GM19035 (cell line): ENCODE measurements around the gene RET.
"Not testable (repeated sequence)": the region's sequence is repeated elsewhere in the genome, so short reads cannot be mapped to it uniquely, and the experiment has no call there.

Experiments
- ATAC-seq: cut with Tn5 transposase; IDR thresholded peaks from one replicate; pipeline ENCODE4 v1.9.1; 2021; ENCODE audit not compliant: unreplicated experiment

Gene RET

GRCh38 chr10:43076311-43076875 lies 476 bp upstream of the RET start:
- ATAC-seq: no peak

DNA sequence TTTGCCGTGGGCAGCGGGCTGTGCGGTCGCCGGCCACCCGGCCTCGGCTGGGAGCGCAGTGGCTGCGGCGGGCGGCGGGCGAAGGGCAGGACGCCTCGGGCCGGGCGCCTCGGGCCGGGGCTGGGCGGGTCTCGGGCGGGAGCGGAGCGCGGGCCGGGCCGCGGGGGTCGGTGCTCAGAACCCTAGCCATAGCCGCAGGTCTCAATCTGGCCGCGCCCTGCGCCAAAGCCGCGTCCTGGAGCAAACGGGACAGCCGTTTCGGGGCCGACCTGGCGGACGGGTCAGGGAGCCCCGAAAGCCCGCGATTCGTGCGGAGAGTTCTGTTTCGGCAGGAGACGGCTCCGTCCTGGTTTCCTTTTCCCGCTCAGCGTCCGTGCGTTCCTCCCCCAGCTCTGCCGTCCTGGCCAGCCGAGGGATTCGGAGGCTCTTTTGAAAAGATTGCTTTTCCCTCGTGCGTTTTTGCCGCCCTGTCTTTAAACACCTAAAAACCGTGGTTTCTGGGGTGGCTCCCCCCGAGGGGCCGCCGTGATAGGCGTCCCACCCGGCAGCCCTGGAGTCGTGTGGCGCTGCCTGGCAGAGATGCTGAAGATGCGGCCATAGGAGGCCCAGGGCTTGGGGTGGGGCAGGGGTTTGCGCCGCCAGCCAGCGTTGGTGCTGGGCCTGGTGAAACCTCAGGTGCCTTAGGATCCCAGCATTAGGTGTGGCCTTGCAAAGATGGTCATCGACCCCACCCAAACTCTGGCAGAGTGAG lies 727 bp downstream of the RET start:
- ATAC-seq: no peak

- no peak for ATAC-seq
Observed at GRCh38 chr10:43078175-43078985, 1.5 kb downstream of the RET start.

DNA sequence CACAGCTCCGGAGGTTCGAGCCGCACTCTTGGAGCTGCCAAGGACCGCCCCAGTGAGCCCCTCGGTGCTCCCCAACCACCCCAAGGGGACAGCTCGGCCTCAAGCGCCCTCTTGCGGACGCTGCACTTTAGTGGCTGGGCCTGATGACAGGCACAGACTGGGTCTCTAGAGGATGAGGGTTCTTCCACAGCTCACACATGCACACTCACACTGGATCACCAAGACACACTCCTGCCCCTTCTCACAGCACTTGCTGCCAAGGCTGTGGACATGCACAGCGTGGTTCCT lies 2.1 kb downstream of the RET start:
- no peak for ATAC-seq

GRCh38 chr10:43079856-43080255 lies 3.0 kb downstream of the RET start:
- ATAC-seq: no peak

GRCh38 chr10:43082087-43082486 lies 5.2 kb downstream of the RET start:
- ATAC-seq: no peak

DNA sequence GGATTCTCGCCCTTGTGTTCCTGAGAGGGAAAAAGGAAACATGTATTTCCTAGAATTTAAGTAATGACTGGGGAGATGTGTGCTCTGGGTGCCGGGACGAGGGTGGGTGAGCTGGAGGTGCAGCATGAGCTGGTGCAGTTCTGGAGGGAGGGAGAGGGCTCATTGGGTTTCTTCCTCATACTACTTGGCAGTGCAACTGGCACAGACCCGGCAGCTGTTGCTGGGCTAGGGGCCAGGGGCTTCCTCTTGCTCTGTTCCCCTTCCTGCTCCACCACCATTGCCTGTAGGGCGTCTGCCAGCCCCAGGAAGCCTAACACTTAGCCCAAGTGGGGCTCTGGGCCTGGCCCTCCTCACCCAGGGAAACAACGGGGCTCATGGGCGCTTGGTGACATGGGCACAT lies 5.9 kb downstream of the RET start:
- no peak for ATAC-seq

GRCh38 chr10:43083764-43084163 lies 6.9 kb downstream of the RET start:
- no peak for ATAC-seq

DNA sequence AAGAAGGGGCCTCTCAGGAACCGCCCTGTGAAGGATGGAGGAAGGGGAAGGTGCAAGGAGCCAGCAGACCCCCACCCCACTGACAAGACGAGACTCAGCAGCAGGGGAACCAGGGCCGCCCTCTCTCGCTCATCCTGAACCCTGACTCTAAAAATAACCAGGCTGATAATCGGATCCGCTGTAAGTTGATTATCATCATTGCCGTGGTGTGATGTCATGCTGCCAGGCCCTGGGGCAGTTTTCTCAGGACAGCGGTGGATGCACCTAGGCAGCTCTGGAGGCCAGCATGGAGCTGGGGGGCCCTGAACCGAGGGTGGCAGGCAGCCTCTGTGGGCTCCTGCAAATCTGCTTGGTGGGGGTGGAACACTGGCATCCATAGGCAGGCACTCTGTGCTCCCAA lies 7.9 kb downstream of the RET start:
- ATAC-seq: no peak

DNA sequence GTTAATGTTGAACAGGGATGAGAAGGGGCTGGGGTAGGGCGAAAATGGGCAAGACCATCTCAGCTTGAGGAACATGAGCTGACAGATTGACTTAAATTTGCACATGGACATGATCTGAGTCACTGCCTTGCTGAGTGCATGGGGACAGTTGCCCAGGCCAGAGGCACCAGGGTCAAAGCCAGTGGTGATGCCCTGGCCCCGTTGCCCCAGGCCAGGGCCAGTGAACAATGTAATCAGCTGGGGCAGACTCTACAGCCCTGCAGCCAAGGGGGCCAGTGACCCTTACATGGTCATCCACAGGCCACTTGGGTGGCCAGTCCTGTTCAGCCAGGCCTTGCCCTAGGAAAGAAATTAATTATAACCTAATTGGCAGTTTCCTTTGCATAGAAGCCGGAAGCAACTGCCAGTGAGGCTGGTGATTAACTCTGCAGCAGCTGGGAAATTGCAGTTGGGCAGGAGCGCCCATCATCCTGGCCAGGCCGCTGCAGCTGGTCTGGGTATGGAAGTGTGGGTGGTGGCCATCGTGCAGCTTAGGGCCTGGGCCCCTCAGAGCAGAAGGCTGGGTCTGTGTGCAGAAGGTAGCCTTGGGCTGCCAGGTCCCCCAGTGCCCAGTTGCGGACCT lies 9.6 kb downstream of the RET start:
- no peak for ATAC-seq

DNA sequence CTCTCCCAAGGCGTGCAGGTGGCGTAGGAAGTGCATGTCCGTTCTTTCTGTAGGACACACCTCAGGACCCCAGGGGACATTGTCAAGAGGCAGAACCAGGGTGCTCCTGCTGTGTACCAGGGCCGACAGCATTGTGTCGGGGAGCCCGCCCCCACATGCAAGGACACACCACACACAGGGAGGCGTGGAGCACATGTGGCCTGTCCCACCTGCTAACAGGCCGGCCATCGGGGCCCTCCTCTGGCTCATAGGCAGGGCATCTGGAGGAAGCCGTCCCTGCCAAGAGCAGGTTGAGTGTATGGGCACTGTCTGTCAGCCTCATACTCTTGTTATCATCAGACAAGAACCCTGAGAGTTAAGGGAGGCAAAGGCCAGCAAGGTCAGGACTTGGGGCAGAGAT lies 12.7 kb downstream of the RET start:
- ATAC-seq: no peak

DNA sequence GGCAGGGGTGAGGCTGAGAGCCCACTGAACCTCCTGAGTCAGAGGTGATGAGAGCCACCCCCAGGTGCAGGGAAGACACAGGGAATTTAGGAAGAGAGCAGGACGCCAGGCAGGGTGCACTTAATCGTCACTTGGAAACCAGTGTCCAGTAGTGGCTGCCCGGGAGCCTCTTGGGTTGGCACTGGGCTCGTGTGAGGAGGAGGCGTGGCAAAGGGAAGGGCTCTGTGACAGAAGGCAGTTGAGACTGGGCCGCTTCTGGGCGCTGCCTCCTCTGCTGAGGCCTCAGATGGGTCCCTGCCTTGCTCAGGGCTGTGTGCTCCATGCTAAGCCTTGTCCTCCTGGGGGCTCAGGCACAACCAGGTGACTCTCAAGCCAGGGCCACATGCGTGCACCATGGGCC lies 13.3 kb downstream of the RET start:
- no peak for ATAC-seq

DNA sequence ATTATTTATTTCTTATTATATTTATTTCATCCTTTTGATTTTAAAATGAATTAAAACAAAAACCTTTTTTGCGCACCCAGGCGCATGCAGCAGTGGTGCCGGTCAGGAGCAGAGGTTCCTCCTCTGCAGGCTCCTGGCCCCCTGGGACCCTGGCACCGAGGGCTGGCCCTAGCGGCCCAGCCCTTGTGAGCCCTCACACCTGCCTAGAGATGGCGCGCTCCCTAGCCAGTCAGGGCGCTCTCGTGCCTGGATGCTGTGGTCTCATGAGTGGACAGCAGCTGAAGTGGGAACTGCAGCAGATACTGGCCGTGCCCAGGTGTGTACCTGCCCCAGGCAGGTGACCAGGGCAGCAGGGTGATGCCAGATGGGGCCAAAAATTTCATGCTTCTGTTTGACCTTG lies 13.8 kb downstream of the RET start:
- ATAC-seq: no peak

GRCh38 chr10:43091846-43092245 lies 15.0 kb downstream of the RET start:
- ATAC-seq: no peak

DNA sequence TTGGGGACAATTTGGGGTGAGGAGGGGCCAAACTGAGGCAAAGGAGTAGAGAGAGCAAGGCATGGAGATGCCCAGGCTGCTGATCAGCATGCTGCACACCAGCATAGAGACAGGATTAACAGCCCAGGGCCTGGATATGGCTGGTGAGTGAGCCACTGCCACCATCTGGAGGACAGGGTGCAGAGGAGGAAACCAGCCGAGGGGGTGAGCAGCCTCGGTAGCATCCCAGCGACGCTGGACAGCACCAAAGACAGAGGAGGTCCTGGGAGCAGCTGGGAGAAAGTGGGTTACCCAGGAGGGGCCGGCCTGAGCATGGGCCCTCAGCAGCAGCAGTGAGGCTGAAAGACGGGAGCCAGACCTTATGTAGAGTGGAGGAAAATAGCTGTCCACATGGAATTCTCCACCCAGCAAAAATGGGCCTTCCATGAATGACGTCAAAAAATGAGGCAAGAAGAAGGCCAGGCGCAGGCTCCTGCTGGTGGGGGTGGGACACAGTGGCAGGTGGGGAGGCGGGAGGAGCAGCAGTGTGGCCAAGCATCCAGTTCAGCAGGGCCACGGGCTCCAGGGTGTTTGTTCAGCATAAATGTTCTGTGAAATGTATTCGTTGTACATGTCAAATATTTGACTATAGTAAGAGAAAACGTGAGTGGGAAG lies 16.7 kb downstream of the RET start:
- ATAC-seq: no peak

DNA sequence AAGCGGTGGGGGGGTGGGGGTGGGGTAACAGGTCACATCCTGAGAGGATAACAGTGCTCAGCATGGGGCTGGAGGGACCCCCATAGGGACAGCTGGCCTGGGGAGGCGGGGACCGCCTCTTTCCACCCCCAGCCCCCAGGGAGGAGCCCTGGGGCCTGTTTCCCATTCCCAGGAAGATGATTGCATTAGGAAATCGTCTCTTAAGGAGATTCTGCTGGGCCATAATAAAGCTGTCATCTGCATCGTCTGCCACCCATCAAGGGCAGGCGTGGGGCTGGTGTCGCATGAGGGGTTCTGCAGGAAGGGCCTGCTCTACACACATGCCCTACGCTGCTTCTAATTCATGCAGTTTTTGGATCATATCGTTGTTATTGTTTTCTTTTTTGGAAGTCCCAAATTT lies 17.2 kb downstream of the RET start:
- no peak for ATAC-seq

DNA sequence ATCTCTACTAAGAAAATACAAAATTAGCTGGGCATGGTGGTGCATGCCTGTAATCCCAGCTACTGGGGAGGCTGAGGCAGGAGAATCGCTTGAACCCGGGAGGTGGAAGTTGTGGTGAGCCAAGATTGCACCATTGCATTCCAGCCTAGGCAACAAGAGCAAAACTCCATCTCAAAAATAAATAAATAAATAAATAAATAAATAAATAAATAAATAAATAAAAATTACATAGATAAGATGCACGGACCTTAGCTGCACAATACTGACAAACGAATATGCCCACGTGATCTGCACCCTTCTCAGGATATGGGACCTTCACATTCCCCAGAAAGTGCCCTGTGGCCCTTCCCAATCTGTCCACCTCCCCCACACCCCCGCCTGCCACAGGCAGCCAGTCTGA lies 22.5 kb downstream of the RET start:
- ATAC-seq: not testable (repeated sequence)

DNA sequence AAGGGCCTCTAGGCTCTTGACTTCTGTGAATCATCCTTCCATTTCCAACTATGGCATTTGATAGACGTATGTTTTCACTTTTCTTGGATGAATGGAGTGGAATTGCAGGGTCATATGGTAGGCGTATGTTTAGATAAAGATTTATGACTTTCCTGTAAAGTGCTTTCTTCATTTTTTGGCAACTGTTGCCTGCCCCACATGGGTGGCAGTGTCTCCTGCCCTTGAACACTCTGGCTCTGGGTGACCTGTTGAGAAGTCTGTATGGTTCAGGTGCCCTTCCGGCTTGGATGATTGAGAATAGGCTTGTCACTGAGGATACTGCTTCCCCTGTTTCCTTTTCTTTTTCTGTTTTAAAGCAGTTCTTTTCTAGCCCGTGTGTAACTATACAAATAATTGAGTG lies 23.1 kb downstream of the RET start:
- no peak for ATAC-seq

GRCh38 chr10:43100366-43100765 lies 23.5 kb downstream of the RET start:
- no peak for ATAC-seq

DNA sequence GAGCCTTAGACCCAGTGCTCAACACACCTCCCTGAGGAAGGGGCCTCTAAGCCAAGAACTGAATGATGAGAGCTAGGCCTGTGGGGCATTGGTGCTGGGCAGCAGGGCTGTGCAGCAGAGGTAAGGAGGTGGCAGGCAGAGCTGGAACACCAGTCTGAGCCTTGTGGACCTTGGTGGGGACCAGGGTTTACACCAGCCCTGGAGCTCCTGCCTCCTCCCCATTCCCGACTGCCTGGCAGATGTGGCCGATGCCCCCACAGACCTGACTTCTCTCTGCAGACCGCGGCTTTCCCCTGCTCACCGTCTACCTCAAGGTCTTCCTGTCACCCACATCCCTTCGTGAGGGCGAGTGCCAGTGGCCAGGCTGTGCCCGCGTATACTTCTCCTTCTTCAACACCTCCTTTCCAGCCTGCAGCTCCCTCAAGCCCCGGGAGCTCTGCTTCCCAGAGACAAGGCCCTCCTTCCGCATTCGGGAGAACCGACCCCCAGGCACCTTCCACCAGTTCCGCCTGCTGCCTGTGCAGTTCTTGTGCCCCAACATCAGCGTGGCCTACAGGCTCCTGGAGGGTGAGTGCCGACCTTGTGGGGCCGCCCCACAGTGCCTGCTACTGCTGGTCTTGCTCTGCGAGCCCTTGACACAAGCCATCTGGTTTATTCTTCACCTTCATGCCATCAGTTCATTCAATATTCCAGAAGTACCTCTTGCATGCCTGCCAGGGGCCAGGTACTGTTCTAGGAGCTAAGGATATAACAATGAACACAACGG lies 25.4 kb downstream of the RET start:
- no peak for ATAC-seq
